Esophagus squamous epithelium (tissue), 5 donors: Measurements from ENCODE around the gene RAB30. TPM values are rescaled to one million over a fixed set of nuclear protein-coding genes. Genes with fewer than 3 reads are reported as not detected.
A peak's percentile ranks its signal among the peaks of the same experiment; 100 is the strongest.

Experiments used
- DNase-seq: peaks from one replicate; lab custom pipeline; 2025; lab: John Stamatoyannopoulos, UW
- H3K27ac ChIP-seq, 4 donors: fragments of 200-600 bp; sonication (generic); one replicate each; pipeline ENCODE4 v1.5.1; 2016 to 2019; ENCODE audit warnings: mild to moderate bottlenecking in 1 of 4
- H3K27me3 ChIP-seq, 4 donors: fragments of 200-600 bp; sonication (generic); 1 replicate in 3 of 4; 2 replicates in 1 of 4; pipeline versions ENCODE4 v1.5.1 to v1.6.0; 2017 to 2021; ENCODE audit warnings: antibody characterized with exemption in 1 of 4
- H3K36me3 ChIP-seq, 3 donors: fragments of 200-600 bp; sonication (generic); one replicate each; pipeline ENCODE4 v1.5.1; 2016 to 2019
- H3K4me1 ChIP-seq, 3 donors: fragments of 200-600 bp; sonication (generic); one replicate each; pipeline ENCODE4 v1.5.1; 2017 to 2019
- H3K4me3 ChIP-seq, 4 donors: fragments of 200-600 bp; sonication (generic); 1 replicate in 3 of 4; 2 replicates in 1 of 4; pipeline ENCODE4 v1.5.1; 2016 to 2019; ENCODE audit warnings: mild to moderate bottlenecking in 2 of 4, moderate library complexity in 1 of 4
- H3K9me3 ChIP-seq, 3 donors: fragments of 200-600 bp; sonication (generic); one replicate each; pipeline ENCODE4 v1.5.1; 2016 to 2019
- CTCF ChIP-seq, 6 experiments: fragments of 450-650 bp in 4 of 6; fragments of 200-600 bp in 2 of 6; sonication (generic) in 2 of 6; IDR thresholded peaks; one replicate each; pipeline ENCODE4 v1.5.1; 2016 to 2019; ENCODE audit warnings: antibody characterized with exemption in 6 of 6, mild to moderate bottlenecking in 4 of 6, moderate library complexity in 4 of 6
- POLR2A ChIP-seq, 4 donors: fragments of 450-650 bp; IDR thresholded peaks; one replicate each; pipeline ENCODE4 v1.6.1; 2017; ENCODE audit warnings: antibody characterized with exemption in 4 of 4, mild to moderate bottlenecking in 4 of 4, moderate library complexity in 3 of 4
- WGBS, 2 donors: methylation state at CpG; one replicate each; pipeline ENCODE4 v1.1.5; 2018; 5-methylcytosine and 5-hydroxymethylcytosine counted together
- intact Hi-C: fragments of 100-400 bp; cut with DNase I; formaldehyde crosslinking; loops from one replicate; pipeline ENCODE4 v1.15.0; 2022
- total RNA-seq, 4 donors: library from RNA; depleted of rRNA; stranded (reverse); fragments of >200 nt; gene quantifications; one replicate each; pipeline ENCODE4 v1.1.0, GENCODE V29; 2016
- donor health status: DM: yes; HTN: yes; CAD: no.

Gene RAB30
- total RNA-seq, 4 donors from 2014 or later, result 2.2 to 8.7 (median 6.0) TPM

- Histone ChIP-seq H3K27me3 (no peaks in the 10 kb centered on the region), H3K4me1 (peaks cover 10 to 52% (median 23%) of the 10 kb centered on the region in 3 donors), H3K27ac (peak overlapping the region in 1 of 4 donors; percentile 94), H3K36me3 (no peaks in the 10 kb centered on the region), H3K9me3 (no peaks in the 10 kb centered on the region), H3K4me3 (no peak overlapping the region)
- no peak for TF ChIP-seq CTCF (IDR thresholded peaks at IDR 0.05)
- 57 to 68% methylated on average over 1 of the region's 1 CpG for WGBS, 2 donors
- no peak for DNase-seq
- intact Hi-C loops, result no loop called here
Observed at GRCh38 chr11:83068568-83068967, 3.1 kb downstream of the RAB30 start.

DNA sequence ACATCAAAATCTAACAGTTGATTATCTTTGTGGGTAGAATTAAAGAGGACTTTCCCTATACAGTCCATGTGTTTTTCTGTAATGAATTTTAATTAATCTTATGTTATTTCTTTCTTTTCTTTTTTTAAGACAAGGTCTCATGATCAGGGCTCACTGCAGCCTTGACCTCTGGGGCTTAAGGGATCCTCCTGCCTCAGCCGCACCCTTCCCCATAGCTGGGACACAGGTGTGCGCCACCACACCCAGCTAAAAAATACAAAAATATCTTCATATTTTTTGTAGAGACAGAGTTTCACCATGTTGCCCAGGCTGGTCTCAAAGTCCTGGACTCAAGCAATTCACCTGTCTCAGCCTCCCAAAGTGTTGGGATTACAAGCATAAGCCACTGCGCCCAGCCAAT is 7.7 kb downstream of the RAB30 start:
- no peaks in the 10 kb centered on the region for H3K36me3 ChIP-seq
- H3K9me3 ChIP-seq, result no peaks in the 10 kb centered on the region
- H3K4me3 ChIP-seq, result no peak overlapping the region
- H3K4me1 ChIP-seq, result peaks cover 0 to 34% (median 18%) of the 10 kb centered on the region in 3 donors
- WGBS, 2 donors, result 100% methylated on average over 3 of the region's 3 CpGs
- peak overlapping the region in 1 of 4 donors; percentile 69 for H3K27ac ChIP-seq
- no peak for TF ChIP-seq POLR2A (IDR thresholded peaks at IDR 0.05)
- no peak for TF ChIP-seq CTCF (IDR thresholded peaks at IDR 0.05)
- intact Hi-C loops, result no loop called here
- H3K27me3 ChIP-seq, result no peaks in the 10 kb centered on the region
- no peak for DNase-seq

DNA sequence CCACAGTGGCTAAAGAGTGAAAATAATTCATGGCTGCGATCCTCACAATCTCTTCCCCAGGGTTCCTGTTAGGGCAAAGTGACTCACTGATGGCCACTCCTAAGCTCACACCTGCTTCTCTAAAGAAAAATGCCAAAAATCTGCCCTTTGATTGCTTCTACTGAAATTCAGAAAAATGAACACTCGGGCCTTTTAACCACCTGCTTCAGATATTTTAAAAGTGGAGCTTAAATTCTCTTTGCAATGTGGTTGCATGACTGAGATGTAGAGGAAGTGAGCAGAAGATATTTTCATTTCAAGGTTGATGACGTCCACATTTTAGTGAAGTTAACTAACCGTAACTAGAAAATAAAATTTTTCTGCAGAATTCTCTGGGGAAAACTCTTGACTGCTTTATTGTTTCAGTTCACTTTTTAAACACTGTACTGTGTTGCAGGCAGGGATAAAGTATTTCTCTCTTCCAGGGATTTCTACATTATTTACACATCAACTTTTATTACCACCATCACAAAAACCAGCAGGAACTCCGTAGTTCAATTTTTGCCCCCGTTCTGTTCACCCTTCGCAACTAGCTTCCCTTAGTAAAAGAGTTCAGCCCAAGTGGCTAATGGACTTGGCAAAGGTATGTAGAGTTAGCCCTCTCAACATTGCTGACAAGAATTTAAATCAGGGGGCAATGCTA is 8.5 kb downstream of the RAB30 start:
- WGBS, 2 donors, result 33 to 35% methylated on average over 7 of the region's 7 CpGs
- Histone ChIP-seq H3K36me3 (no peaks in the 10 kb centered on the region), H3K4me3 (peak overlapping the region in 2 of 4 donors; percentile 5 to 18), H3K9me3 (no peaks in the 10 kb centered on the region), H3K27ac (peak overlapping the region in 3 of 4 donors; percentile 38 to 69 (median 49)), H3K27me3 (no peaks in the 10 kb centered on the region), H3K4me1 (peaks cover 0 to 29% (median 16%) of the 10 kb centered on the region in 3 donors)
- DNase-seq, result no peak
- TF ChIP-seq POLR2A (IDR thresholded peaks at IDR 0.05), result no peak
- no peak for TF ChIP-seq CTCF (IDR thresholded peaks at IDR 0.05)
- intact Hi-C loops, result no loop called here

DNA sequence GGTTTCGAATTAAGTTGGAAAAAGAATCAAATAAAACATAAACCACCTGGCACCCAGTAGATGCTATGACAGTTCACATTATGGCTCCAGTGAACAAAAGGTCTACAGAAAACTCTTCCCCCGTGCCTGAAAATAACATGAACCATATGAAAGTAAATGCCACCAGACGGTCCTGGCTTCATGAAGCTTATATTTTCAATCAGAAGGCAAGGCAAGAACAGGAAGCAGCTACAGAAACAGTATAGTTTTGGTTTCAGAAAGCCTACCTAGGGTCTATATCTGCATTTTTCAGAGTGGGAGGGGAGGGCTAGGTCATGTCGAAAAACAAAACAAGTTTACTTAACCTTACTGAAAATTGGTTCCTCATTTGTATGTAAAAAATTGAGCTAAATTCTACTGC is 9.8 kb downstream of the RAB30 start:
- no peak for DNase-seq
- Histone ChIP-seq H3K9me3 (no peaks in the 10 kb centered on the region), H3K4me1 (peaks cover 0 to 30% (median 16%) of the 10 kb centered on the region in 3 donors), H3K27ac (peak overlapping the region in 2 of 4 donors; percentile 12 to 69), H3K4me3 (no peak overlapping the region), H3K27me3 (no peaks in the 10 kb centered on the region), H3K36me3 (no peaks in the 10 kb centered on the region)
- TF ChIP-seq POLR2A (IDR thresholded peaks at IDR 0.05), result no peak
- no peak for TF ChIP-seq CTCF (IDR thresholded peaks at IDR 0.05)
- intact Hi-C loops, result no loop called here
- 69 to 72% methylated on average over 4 of the region's 4 CpGs for WGBS, 2 donors

- TF ChIP-seq POLR2A (IDR thresholded peaks at IDR 0.05) (no peak), CTCF (IDR thresholded peaks at IDR 0.05) (no peak)
- peaks cover 0 to 38% (median 19%) of the 10 kb centered on the region in 3 donors for H3K4me1 ChIP-seq
- intact Hi-C loops, result no loop called here
Observed at GRCh38 chr11:83060965-83061364, 10.7 kb downstream of the RAB30 start.

More at GRCh38 chr11:83060965-83061364, 10.7 kb downstream of the RAB30 start:
- H3K9me3 ChIP-seq, result no peaks in the 10 kb centered on the region
- DNase-seq, result no peak
- no peaks in the 10 kb centered on the region for H3K27me3 ChIP-seq
- H3K4me3 ChIP-seq, result no peak overlapping the region
- no peaks in the 10 kb centered on the region for H3K36me3 ChIP-seq
- H3K27ac ChIP-seq, result no peak overlapping the region
- WGBS, 2 donors, result 94 to 100% methylated on average over 3 of the region's 3 CpGs
